ENCODE results near the gene SMIM7.
A peak's percentile ranks its signal among the peaks of the same experiment; 100 is the strongest.
"Not testable (repeated sequence)": the region's sequence is repeated elsewhere in the genome, so short reads cannot be mapped to it uniquely, and the experiment has no call there.

SMIM7 gene

GRCh38 chr19:16659832-16660708, at the start of gene SMIM7:
Gene SMIM7, minus strand, starts transcription at chr19:16660144. Its CDS starts 34 bp downstream, at chr19:16660110.
- peak; percentile 63 for TF ChIP-seq POLR2A (IDR thresholded peaks at IDR 0.05; ENCODE audit: low read depth, low read length)
- DNase-seq (ENCODE audit: insufficient read length, low spot score) (peak; percentile 97), FAIRE-seq (peak; percentile 93)

GRCh38 chr19:16703677-16704076, 43.7 kb upstream of the SMIM7 start:
- no peak for TF ChIP-seq POLR2A (IDR thresholded peaks at IDR 0.05; ENCODE audit: low read depth, low read length)
- DNase-seq (ENCODE audit: insufficient read length, low spot score) (no peak), FAIRE-seq (no peak)

GRCh38 chr19:16702123-16702522, 42.2 kb upstream of the SMIM7 start:
- FAIRE-seq (no peak), DNase-seq (ENCODE audit: insufficient read length, low spot score) (no peak)
- no peak for TF ChIP-seq POLR2A (IDR thresholded peaks at IDR 0.05; ENCODE audit: low read depth, low read length)

GRCh38 chr19:16698914-16699313, 39.0 kb upstream of the SMIM7 start:
- FAIRE-seq (no peak), DNase-seq (ENCODE audit: insufficient read length, low spot score) (no peak)
- TF ChIP-seq POLR2A (IDR thresholded peaks at IDR 0.05; ENCODE audit: low read depth, low read length): no peak

GRCh38 chr19:16688084-16688483, 28.1 kb upstream of the SMIM7 start:
- DNase-seq (ENCODE audit: insufficient read length, low spot score): no peak
- no peak for FAIRE-seq
- no peak for TF ChIP-seq POLR2A (IDR thresholded peaks at IDR 0.05; ENCODE audit: low read depth, low read length)

GRCh38 chr19:16684216-16684615, 24.3 kb upstream of the SMIM7 start:
- DNase-seq (ENCODE audit: insufficient read length, low spot score) (no peak), FAIRE-seq (no peak)
- no peak for TF ChIP-seq POLR2A (IDR thresholded peaks at IDR 0.05; ENCODE audit: low read depth, low read length)

GRCh38 chr19:16682539-16682938, 22.6 kb upstream of the SMIM7 start:
- TF ChIP-seq POLR2A (IDR thresholded peaks at IDR 0.05; ENCODE audit: low read depth, low read length): no peak
- FAIRE-seq: no peak

GRCh38 chr19:16679811-16680210, 19.9 kb upstream of the SMIM7 start:
- FAIRE-seq: no peak
- TF ChIP-seq POLR2A (IDR thresholded peaks at IDR 0.05; ENCODE audit: low read depth, low read length): no peak
- DNase-seq (ENCODE audit: insufficient read length, low spot score): no peak

More at GRCh38 chr19:16682539-16682938, 22.6 kb upstream of the SMIM7 start:
- no peak for DNase-seq (ENCODE audit: insufficient read length, low spot score)

- no peak for FAIRE-seq
- no peak for TF ChIP-seq POLR2A (IDR thresholded peaks at IDR 0.05; ENCODE audit: low read depth, low read length)
- DNase-seq (ENCODE audit: insufficient read length, low spot score): no peak
These were observed 18.6 kb upstream of the SMIM7 start for GRCh38 chr19:16678498-16678897.

- no peak for TF ChIP-seq POLR2A (IDR thresholded peaks at IDR 0.05; ENCODE audit: low read depth, low read length)
- FAIRE-seq: no peak
- DNase-seq (ENCODE audit: insufficient read length, low spot score): no peak
These were observed 17.1 kb upstream of the SMIM7 start for GRCh38 chr19:16677055-16677454.

- no peak for FAIRE-seq
- no peak for DNase-seq (ENCODE audit: insufficient read length, low spot score)
- no peak for TF ChIP-seq POLR2A (IDR thresholded peaks at IDR 0.05; ENCODE audit: low read depth, low read length)
These were observed 16.3 kb upstream of the SMIM7 start for GRCh38 chr19:16676101-16676798.

- FAIRE-seq; DNase-seq (ENCODE audit: insufficient read length, low spot score): not testable (repeated sequence)
These were observed 13.9 kb upstream of the SMIM7 start for GRCh38 chr19:16673839-16674238.

GRCh38 chr19:16673231-16673630, 13.3 kb upstream of the SMIM7 start:
- DNase-seq (ENCODE audit: insufficient read length, low spot score) (no peak), FAIRE-seq (no peak)
- TF ChIP-seq POLR2A (IDR thresholded peaks at IDR 0.05; ENCODE audit: low read depth, low read length): no peak

GRCh38 chr19:16671652-16672274, 11.8 kb upstream of the SMIM7 start:
- no peak for TF ChIP-seq POLR2A (IDR thresholded peaks at IDR 0.05; ENCODE audit: low read depth, low read length)
- FAIRE-seq: no peak
- DNase-seq (ENCODE audit: insufficient read length, low spot score): no peak
